Loucy (cell line): ENCODE measurements around the gene SOD2.

Experiments
- CTCF ChIP-seq: fragments of 200-600 bp; sonication (generic); conservative IDR thresholded peaks from 2 replicates; pipeline ENCODE4 v1.5.1; 2014; ENCODE audit warnings: mild to moderate bottlenecking, antibody characterized with exemption, low read length
- EZH2phosphoT487 ChIP-seq: fragments of 200-600 bp; IDR thresholded peaks from 2 replicates; pipeline ENCODE4 v1.6.1; 2018; ENCODE audit warnings: antibody characterized with exemption, mild to moderate bottlenecking, moderate library complexity, borderline replicate concordance

- TF ChIP-seq CTCF = no peak
- TF ChIP-seq EZH2phosphoT487 = no peak
Observed at GRCh38 chr6:159678574-159678973, 14.5 kb downstream of the SOD2 start.
